ENCODE results near the gene FTH1. TPM values are rescaled to one million over a fixed set of nuclear protein-coding genes. Genes with fewer than 3 reads are reported as not detected.

Gene FTH1
- polyA plus RNA-seq, 1 of the 3 experiments (the other 2 are of a cell fraction) = 1,229 TPM

DNA sequence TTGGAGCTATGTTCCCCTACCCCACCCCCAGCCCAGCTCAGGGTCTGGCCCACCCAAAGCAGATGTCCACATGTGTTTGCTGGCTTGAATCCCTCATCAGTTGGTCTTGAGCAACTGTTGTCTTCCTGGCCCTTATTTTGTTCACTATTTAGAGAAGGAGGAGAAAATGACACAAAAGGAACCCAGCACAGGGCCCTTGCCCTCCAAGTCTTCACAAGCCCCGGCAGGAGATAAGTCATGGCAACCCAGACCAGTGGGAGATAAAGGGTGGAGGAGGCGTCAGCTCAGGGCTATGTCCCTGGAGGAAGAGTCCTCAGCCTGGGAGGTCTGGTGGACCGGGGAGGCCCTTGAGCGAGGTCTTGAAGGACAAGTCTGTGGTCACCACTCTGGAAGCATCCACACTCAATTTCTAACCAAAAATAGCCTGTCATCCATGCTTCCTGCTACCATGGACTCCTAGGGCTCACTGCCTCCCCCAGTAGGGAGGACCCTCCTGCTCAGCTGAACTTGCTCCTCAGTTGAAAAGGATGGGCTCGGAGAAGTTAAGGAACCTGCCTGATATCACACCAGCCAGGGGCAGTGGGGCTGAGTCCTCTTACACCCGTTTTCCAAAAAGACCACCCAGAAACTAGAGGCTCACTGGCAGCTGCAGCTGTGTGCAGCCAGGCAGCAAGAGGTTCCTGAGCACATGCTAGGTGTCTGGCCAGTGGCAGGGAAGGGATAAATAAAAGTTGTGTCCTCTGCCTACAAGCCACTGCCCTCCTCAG is 48.3 kb downstream of the FTH1 start (continued):
- TF ChIP-seq, protein P1, sequence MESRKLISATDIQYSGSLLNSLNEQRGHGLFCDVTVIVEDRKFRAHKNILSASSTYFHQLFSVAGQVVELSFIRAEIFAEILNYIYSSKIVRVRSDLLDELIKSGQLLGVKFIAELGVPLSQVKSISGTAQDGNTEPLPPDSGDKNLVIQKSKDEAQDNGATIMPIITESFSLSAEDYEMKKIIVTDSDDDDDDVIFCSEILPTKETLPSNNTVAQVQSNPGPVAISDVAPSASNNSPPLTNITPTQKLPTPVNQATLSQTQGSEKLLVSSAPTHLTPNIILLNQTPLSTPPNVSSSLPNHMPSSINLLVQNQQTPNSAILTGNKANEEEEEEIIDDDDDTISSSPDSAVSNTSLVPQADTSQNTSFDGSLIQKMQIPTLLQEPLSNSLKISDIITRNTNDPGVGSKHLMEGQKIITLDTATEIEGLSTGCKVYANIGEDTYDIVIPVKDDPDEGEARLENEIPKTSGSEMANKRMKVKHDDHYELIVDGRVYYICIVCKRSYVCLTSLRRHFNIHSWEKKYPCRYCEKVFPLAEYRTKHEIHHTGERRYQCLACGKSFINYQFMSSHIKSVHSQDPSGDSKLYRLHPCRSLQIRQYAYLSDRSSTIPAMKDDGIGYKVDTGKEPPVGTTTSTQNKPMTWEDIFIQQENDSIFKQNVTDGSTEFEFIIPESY (IDR thresholded peaks at IDR 0.05; ENCODE audit: borderline replicate concordance, low read depth) = no peak
- TF ChIP-seq TAF1 (IDR thresholded peaks at IDR 0.05; ENCODE audit: borderline replicate concordance, low read depth, low read length) (no peak), CHD2 (IDR thresholded peaks at IDR 0.05; ENCODE audit: low read length, partially characterized antibody) (no peak), POLR2AphosphoS5 (IDR thresholded peaks at IDR 0.05; ENCODE audit: low read depth, low read length) (no peak)

DNA sequence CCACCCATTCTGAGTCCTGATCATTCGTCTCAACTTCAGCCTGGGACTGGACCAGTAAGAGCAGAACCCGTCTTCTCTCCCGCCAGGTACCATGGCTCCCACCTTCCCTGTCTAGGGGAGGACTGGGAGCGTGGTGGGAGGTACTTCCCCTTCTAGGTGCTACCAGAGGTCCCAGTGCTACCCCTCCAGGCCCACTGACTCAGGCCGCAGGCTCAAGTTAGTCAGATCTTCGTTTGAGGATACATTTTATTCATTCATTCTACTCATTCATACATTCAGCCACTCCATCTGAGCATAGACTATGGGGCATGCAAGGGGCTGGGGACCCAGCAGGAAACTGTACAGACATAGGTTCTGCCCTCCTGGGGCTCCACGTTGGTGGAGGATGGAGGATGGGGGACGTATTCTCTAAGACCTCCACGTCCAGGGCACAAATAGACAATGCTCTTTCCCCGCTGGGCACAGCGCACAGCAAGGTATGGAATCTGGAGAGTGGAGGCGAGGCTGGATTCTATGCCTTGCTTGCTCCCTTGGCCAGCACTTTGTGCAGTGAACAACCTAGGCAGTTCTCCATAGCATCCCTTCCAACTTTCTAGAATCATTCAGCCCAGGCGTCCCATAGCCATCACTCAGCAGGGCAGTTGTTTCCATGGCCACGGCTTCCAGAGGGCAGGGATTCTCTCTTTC is 49.0 kb downstream of the FTH1 start:
- H3K9me2 ChIP-seq = no peaks in the 10 kb centered on the region
- ChIA-PET CTCF (interaction anchor here (0.6 to 8.9 kb wide), 7 partner anchors 15 to 171 kb away, joined by 3 to 106 read pairs (median 4); no protein-coding TSS in a partner anchor), POLR2A (no interaction called here)
- H3K9ac ChIP-seq = no peak overlapping the region
- no peak overlapping the region for H3K27ac ChIP-seq (ENCODE audit: low read depth in 2 of 2, low read length in 1 of 2)
- H3K4me3 ChIP-seq (ENCODE audit: low read depth in 2 of 2, low read length in 1 of 2) = no peak overlapping the region
- H2AFZ ChIP-seq (ENCODE audit: low read depth) = no peak overlapping the region
- no peaks in the 10 kb centered on the region for H3K9me3 ChIP-seq
- H4K20me1 ChIP-seq (ENCODE audit: insufficient read depth) = no peaks in the 10 kb centered on the region
- H3K4me1 ChIP-seq (ENCODE audit: control insufficient read depth in 1 of 2, insufficient read depth in 2 of 2, low read depth in 1 of 2, low read length in 1 of 2) = peaks cover 13 to 39% of the 10 kb centered on the region in 2 experiments
- H3K79me2 ChIP-seq (ENCODE audit: insufficient read depth) = no peaks in the 10 kb centered on the region
- H3K36me3 ChIP-seq (replicated peaks in 1 of 2; ENCODE audit: control insufficient read depth in 1 of 2, insufficient read depth in 2 of 2, low read length in 1 of 2) = no peaks in the 10 kb centered on the region
- WGBS (ENCODE audit: low lambda C conversion rate) = 89% methylated on average over 14 of the region's 14 CpGs
- no peaks in the 10 kb centered on the region for H3K27me3 ChIP-seq (ENCODE audit: insufficient read depth)
- TF ChIP-seq TCF12 (IDR thresholded peaks at IDR 0.05) = no peak
- TF ChIP-seq, protein P1 (IDR thresholded peaks at IDR 0.05; ENCODE audit: borderline replicate concordance, low read depth) = no peak
- no peak for TF ChIP-seq FOSL2 (IDR thresholded peaks at IDR 0.05; ENCODE audit: borderline replicate concordance, low read depth)
- TF ChIP-seq, protein P2, sequence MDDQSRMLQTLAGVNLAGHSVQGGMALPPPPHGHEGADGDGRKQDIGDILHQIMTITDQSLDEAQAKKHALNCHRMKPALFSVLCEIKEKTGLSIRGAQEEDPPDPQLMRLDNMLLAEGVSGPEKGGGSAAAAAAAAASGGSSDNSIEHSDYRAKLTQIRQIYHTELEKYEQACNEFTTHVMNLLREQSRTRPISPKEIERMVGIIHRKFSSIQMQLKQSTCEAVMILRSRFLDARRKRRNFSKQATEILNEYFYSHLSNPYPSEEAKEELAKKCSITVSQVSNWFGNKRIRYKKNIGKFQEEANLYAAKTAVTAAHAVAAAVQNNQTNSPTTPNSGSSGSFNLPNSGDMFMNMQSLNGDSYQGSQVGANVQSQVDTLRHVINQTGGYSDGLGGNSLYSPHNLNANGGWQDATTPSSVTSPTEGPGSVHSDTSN (IDR thresholded peaks at IDR 0.05) = no peak
- TF ChIP-seq, protein P3, sequence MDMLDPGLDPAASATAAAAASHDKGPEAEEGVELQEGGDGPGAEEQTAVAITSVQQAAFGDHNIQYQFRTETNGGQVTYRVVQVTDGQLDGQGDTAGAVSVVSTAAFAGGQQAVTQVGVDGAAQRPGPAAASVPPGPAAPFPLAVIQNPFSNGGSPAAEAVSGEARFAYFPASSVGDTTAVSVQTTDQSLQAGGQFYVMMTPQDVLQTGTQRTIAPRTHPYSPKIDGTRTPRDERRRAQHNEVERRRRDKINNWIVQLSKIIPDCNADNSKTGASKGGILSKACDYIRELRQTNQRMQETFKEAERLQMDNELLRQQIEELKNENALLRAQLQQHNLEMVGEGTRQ (IDR thresholded peaks at IDR 0.05; ENCODE audit: borderline replicate concordance, low read depth, low read length) = no peak
- TF ChIP-seq POLR2AphosphoS5 (IDR thresholded peaks at IDR 0.05; ENCODE audit: low read depth, low read length) = no peak
- TF ChIP-seq, protein P4, sequence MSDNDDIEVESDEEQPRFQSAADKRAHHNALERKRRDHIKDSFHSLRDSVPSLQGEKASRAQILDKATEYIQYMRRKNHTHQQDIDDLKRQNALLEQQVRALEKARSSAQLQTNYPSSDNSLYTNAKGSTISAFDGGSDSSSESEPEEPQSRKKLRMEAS (IDR thresholded peaks at IDR 0.05; ENCODE audit: low read depth) = no peak
- H3K4me2 ChIP-seq = peak overlapping the region; percentile 88; the same call in 1 of the 2 replicates
- DNase-seq = peak; percentile 10
- H3F3A ChIP-seq (replicated peaks; ENCODE audit: insufficient read depth) = no peaks in the 10 kb centered on the region
